ENCODE results near the gene DUOXA2.

DNA sequence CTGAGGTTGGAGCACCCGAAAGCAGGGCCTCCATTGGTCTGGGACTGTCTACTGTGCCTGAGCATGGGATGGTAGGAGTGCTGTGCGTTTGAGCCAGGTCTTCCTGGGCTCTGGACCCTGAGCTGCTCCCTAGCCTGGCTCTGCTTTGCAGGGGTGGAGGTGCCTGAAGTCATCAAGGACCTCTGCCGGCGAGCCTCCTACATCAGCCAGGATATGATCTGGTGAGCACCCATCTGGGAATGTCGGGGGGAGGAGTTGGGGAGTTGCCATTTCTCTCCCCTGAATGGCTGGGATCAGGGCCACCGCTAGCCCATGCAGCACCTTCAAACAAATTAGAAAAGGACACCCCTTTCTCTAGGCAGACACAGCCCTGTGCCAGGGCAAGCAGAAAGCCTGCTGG, 36.4 kb downstream of the DUOXA2 start:
- TF ChIP-seq, protein P1, sequence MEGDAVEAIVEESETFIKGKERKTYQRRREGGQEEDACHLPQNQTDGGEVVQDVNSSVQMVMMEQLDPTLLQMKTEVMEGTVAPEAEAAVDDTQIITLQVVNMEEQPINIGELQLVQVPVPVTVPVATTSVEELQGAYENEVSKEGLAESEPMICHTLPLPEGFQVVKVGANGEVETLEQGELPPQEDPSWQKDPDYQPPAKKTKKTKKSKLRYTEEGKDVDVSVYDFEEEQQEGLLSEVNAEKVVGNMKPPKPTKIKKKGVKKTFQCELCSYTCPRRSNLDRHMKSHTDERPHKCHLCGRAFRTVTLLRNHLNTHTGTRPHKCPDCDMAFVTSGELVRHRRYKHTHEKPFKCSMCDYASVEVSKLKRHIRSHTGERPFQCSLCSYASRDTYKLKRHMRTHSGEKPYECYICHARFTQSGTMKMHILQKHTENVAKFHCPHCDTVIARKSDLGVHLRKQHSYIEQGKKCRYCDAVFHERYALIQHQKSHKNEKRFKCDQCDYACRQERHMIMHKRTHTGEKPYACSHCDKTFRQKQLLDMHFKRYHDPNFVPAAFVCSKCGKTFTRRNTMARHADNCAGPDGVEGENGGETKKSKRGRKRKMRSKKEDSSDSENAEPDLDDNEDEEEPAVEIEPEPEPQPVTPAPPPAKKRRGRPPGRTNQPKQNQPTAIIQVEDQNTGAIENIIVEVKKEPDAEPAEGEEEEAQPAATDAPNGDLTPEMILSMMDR (IDR thresholded peaks at IDR 0.05; ENCODE audit: low read depth, low read length), result no peak
- no peak for TF ChIP-seq EZH2phosphoT487 (IDR thresholded peaks at IDR 0.05; ENCODE audit: low read depth)

All from OCI-LY3 (cell line).